OCI-LY7 (cell line): ENCODE results near the gene MTHFD1L. TPM values are rescaled to one million over a fixed set of nuclear protein-coding genes. Genes with fewer than 3 reads are reported as not detected.
"Not testable (repeated sequence)": the region's sequence is repeated elsewhere in the genome, so short reads cannot be mapped to it uniquely, and the experiment has no call there.

Experiments used
- BruUV-seq: library from RNA; stranded (reverse); fragments of 400-500 nt; replicated peaks from 2 replicates; lab custom pipeline; 2021; lab: Mats Ljungman, UMichigan
- CTCF ChIA-PET: fragments of 300-600 bp; sonication (Branson Sonifier 250); formaldehyde crosslinking; loops from one replicate; lab custom pipeline; 2022; ENCODE audit warnings: antibody characterized with exemption; ENCODE audit not compliant: unreplicated experiment; lab: Charles Lee
- POLR2A ChIA-PET: fragments of 300-600 bp; sonication (Branson Sonifier 250); formaldehyde crosslinking; loops from one replicate; lab custom pipeline; 2022; ENCODE audit warnings: antibody characterized with exemption; lab: Charles Lee
- DNase-seq: peaks from one replicate; pipeline ENCODE4 v3.0.0-alpha.2; 2015; ENCODE audit warnings: low spot score
- H2AFZ ChIP-seq: fragments of 200-600 bp; sonication (generic), shearing (Covaris generic); 2 replicates; pipeline ENCODE4 v1.6.1; 2014; ENCODE audit warnings: mild to moderate bottlenecking, antibody characterized with exemption, low read length, moderate library complexity
- H3K27ac ChIP-seq: fragments of 200-600 bp; sonication (generic); 2 replicates; pipeline ENCODE4 v1.5.1; 2014; ENCODE audit warnings: mixed run types, low read depth, mild to moderate bottlenecking, moderate library complexity, low read length, inconsistent platforms; ENCODE audit not compliant: poor library complexity, severe bottlenecking
- H3K36me3 ChIP-seq: fragments of 200-600 bp; sonication (generic); 2 replicates; pipeline ENCODE4 v1.6.1; 2014; ENCODE audit warnings: mild to moderate bottlenecking, antibody characterized with exemption, low read length, moderate library complexity, mixed read lengths; ENCODE audit not compliant: insufficient read depth
- H3K4me1 ChIP-seq: fragments of 200-600 bp; sonication (generic); 2 replicates; pipeline ENCODE4 v1.5.1; 2014; ENCODE audit warnings: mild to moderate bottlenecking, low read length; ENCODE audit not compliant: insufficient read depth, poor library complexity, severe bottlenecking
- H3K4me2 ChIP-seq: fragments of 200-600 bp; sonication (generic); 2 replicates; pipeline ENCODE4 v1.6.1; 2014; ENCODE audit warnings: mild to moderate bottlenecking, low read length
- H3K4me3 ChIP-seq: fragments of 200-600 bp; sonication (generic); 2 replicates; pipeline ENCODE4 v1.5.1; 2014; ENCODE audit warnings: mild to moderate bottlenecking, low read depth, low read length; ENCODE audit not compliant: poor library complexity, severe bottlenecking
- H3K79me2 ChIP-seq: fragments of 200-600 bp; sonication (generic); 2 replicates; pipeline ENCODE4 v1.6.1; 2016; ENCODE audit warnings: low read depth, mild to moderate bottlenecking, low read length, moderate library complexity, mixed read lengths; ENCODE audit not compliant: insufficient read depth
- H3K9me2 ChIP-seq: fragments of 200-600 bp; sonication (generic); 2 replicates; pipeline ENCODE4 v1.6.1; 2016; ENCODE audit warnings: mild to moderate bottlenecking, low read length, mixed read lengths; ENCODE audit not compliant: insufficient read depth
- H3K9me3 ChIP-seq: fragments of 200-600 bp; sonication (generic); 2 replicates; pipeline ENCODE4 v1.6.1; 2014; ENCODE audit warnings: mild to moderate bottlenecking, mixed run types, low read length, mixed read lengths
- H4K20me1 ChIP-seq: fragments of 200-600 bp; sonication (generic); 2 replicates; pipeline ENCODE4 v1.6.1; 2014; ENCODE audit warnings: mild to moderate bottlenecking, antibody characterized with exemption, low read length, moderate library complexity, mixed read lengths; ENCODE audit not compliant: insufficient read depth
- CTCF ChIP-seq: fragments of 200-600 bp; sonication (generic); conservative IDR thresholded peaks from 2 replicates; pipeline ENCODE4 v1.5.1; 2014; ENCODE audit warnings: mild to moderate bottlenecking, antibody characterized with exemption, low read length, moderate library complexity, mixed read lengths
- EZH2phosphoT487 ChIP-seq: fragments of 200-600 bp; sonication (generic); IDR thresholded peaks from 2 replicates; pipeline ENCODE4 v1.6.1; 2018; ENCODE audit warnings: low read depth, borderline replicate concordance, mild to moderate bottlenecking, mixed run types, antibody characterized with exemption, low read length, moderate library complexity, mixed read lengths
- intact Hi-C: fragments of 100-400 bp; cut with micrococcal nuclease; formaldehyde crosslinking; loops from one replicate; pipeline ENCODE4 v1.10.0; 2022; ENCODE audit not compliant: unreplicated experiment
- total RNA-seq, 2 experiments: library from RNA; depleted of rRNA in 1 of 2; stranded (reverse); fragments of >200 nt in 1 of 2; shearing (Covaris generic) in 1 of 2; gene quantifications; 2 replicates each; pipeline ENCODE4 v1.2.3, GENCODE V29; 2014 to 2022

The MTHFD1L gene
- total RNA-seq, 2 experiments from 2014 or later: 68.4 to 144 TPM

- H3K4me2 ChIP-seq: no peak overlapping the region
- no peak for DNase-seq
- H3K4me1 ChIP-seq: no peaks in the 10 kb centered on the region
- H3K9me3 ChIP-seq: no peaks in the 10 kb centered on the region
- CTCF ChIA-PET: no interaction called here
- TF ChIP-seq CTCF (no peak), EZH2phosphoT487 (no peak)
- no TSS peak for BruUV-seq
- intact Hi-C loops: no loop called here
- H3K27ac ChIP-seq: no peak overlapping the region
- POLR2A ChIA-PET: interaction anchor here (0.7 kb wide), 1 partner anchor 15 kb away, joined by 6 read pairs; no protein-coding TSS in a partner anchor
- no peaks in the 10 kb centered on the region for H3K36me3 ChIP-seq
- H3K4me3 ChIP-seq: no peak overlapping the region
- H2AFZ ChIP-seq: no peak overlapping the region
- no peaks in the 10 kb centered on the region for H3K9me2 ChIP-seq
- H3K79me2 ChIP-seq: no peaks in the 10 kb centered on the region
- H4K20me1 ChIP-seq: no peaks in the 10 kb centered on the region
Observed at GRCh38 chr6:150826788-150827187, 38.7 kb upstream of the MTHFD1L start.

DNA sequence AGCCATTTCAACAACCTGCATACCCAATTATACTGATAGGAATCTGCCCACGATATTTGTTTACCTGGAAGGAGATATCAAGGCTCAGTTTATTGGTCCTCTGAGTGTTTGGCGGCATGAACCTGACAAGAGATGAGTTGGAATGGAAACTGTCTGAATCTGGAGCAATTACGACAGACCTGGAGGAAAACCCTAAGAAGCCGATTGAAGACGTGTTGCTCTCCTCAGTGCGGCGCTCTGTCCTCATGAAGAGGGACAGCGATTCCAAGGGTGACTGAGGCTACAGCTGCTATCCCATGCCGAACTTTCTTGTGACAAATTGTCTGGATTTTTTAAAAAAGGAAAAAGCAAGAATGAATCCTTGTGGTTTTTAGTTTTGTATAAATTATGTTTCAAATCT is 37.4 kb upstream of the MTHFD1L start:
- H3K36me3 ChIP-seq, DNase-seq, H3K4me3 ChIP-seq, H3K9me2 ChIP-seq, BruUV-seq, H2AFZ ChIP-seq, H3K27ac ChIP-seq, H3K79me2 ChIP-seq, H4K20me1 ChIP-seq, H3K9me3 ChIP-seq, intact Hi-C loops, H3K4me1 ChIP-seq, POLR2A ChIA-PET, CTCF ChIA-PET, H3K4me2 ChIP-seq: not testable (repeated sequence)

GRCh38 chr6:150830439-150831165 is 34.9 kb upstream of the MTHFD1L start:
- no TSS peak for BruUV-seq
- no peaks in the 10 kb centered on the region for H3K9me2 ChIP-seq
- H3K4me1 ChIP-seq: no peaks in the 10 kb centered on the region
- CTCF ChIA-PET: no interaction called here
- no peaks in the 10 kb centered on the region for H3K9me3 ChIP-seq
- no peak for TF ChIP-seq CTCF
- no peak for TF ChIP-seq EZH2phosphoT487
- POLR2A ChIA-PET: interaction anchor here (0.6 kb wide), 1 partner anchor 435 kb away, joined by 3 read pairs; no protein-coding TSS in a partner anchor
- DNase-seq: no peak
- H2AFZ ChIP-seq: no peak overlapping the region
- intact Hi-C loops: no loop called here
- no peak overlapping the region for H3K4me3 ChIP-seq
- no peaks in the 10 kb centered on the region for H4K20me1 ChIP-seq
- no peak overlapping the region for H3K4me2 ChIP-seq
- H3K36me3 ChIP-seq: no peaks in the 10 kb centered on the region; the same call in 1 of the 2 replicates
- no peak overlapping the region for H3K27ac ChIP-seq
- no peaks in the 10 kb centered on the region for H3K79me2 ChIP-seq
